ENCODE results near the gene GRM4. TPM values are rescaled to one million over a fixed set of nuclear protein-coding genes. Genes with fewer than 3 reads are reported as not detected.

Gene GRM4
- total RNA-seq, 2 donors from 2014 or later, result 0.07 TPM; not detected in 1

GRCh38 chr6:34059136-34059731 lies 86.7 kb downstream of the GRM4 start:
- H3K4me3 ChIP-seq, result no peak overlapping the region
- H3K9ac ChIP-seq (ENCODE audit: low read depth in 2 of 2, low read length in 2 of 2), result no peak overlapping the region
- H3K27me3 ChIP-seq, result no peaks in the 10 kb centered on the region
- no peaks in the 10 kb centered on the region for H3K4me1 ChIP-seq
- intact Hi-C loops (cut with DNase I), result loop anchor here (5.0 kb wide), 1 partner anchor 93 kb away; no protein-coding TSS in a partner anchor
- TF ChIP-seq CTCF (IDR thresholded peaks at IDR 0.05), result no peak
- no peak for DNase-seq
- H3K36me3 ChIP-seq, result no peaks in the 10 kb centered on the region
- no peaks in the 10 kb centered on the region for H3K9me3 ChIP-seq
- no peak overlapping the region for H3K27ac ChIP-seq

GRCh38 chr6:34057790-34058189 lies 88.1 kb downstream of the GRM4 start:
- DNase-seq, result no peak
- no peaks in the 10 kb centered on the region for H3K27me3 ChIP-seq
- no peak for TF ChIP-seq CTCF (IDR thresholded peaks at IDR 0.05)
- intact Hi-C loops (cut with DNase I), result loop anchor here (5.0 kb wide), 1 partner anchor 95 kb away; no protein-coding TSS in a partner anchor
- H3K9ac ChIP-seq (ENCODE audit: low read depth in 2 of 2, low read length in 2 of 2), result no peak overlapping the region
- no peak overlapping the region for H3K4me3 ChIP-seq
- no peaks in the 10 kb centered on the region for H3K36me3 ChIP-seq
- H3K27ac ChIP-seq, result no peak overlapping the region
- H3K4me1 ChIP-seq, result no peaks in the 10 kb centered on the region
- H3K9me3 ChIP-seq, result no peaks in the 10 kb centered on the region

GRCh38 chr6:34057191-34057590 lies 88.7 kb downstream of the GRM4 start:
- no peak for TF ChIP-seq CTCF (IDR thresholded peaks at IDR 0.05)
- H3K4me1 ChIP-seq, result no peaks in the 10 kb centered on the region
- no peak overlapping the region for H3K4me3 ChIP-seq
- H3K9ac ChIP-seq (ENCODE audit: low read depth in 2 of 2, low read length in 2 of 2), result no peak overlapping the region
- no peaks in the 10 kb centered on the region for H3K27me3 ChIP-seq
- no peak overlapping the region for H3K27ac ChIP-seq
- H3K36me3 ChIP-seq, result no peaks in the 10 kb centered on the region
- H3K9me3 ChIP-seq, result no peaks in the 10 kb centered on the region
- intact Hi-C loops (cut with DNase I), result loop anchor here (5.0 kb wide), 1 partner anchor 95 kb away; no protein-coding TSS in a partner anchor
- DNase-seq, result no peak

GRCh38 chr6:34056305-34057108 lies 89.4 kb downstream of the GRM4 start:
- H3K27me3 ChIP-seq, result no peaks in the 10 kb centered on the region
- no peaks in the 10 kb centered on the region for H3K4me1 ChIP-seq
- no peak overlapping the region for H3K27ac ChIP-seq
- H3K4me3 ChIP-seq, result no peak overlapping the region
- peak overlapping the region in 1 of 2 donors; percentile 47 for H3K9ac ChIP-seq (ENCODE audit: low read depth in 2 of 2, low read length in 2 of 2)
- DNase-seq, result peak; percentile 87
- intact Hi-C loops (cut with DNase I), result loop anchor here (5.0 kb wide), 1 partner anchor 96 kb away; no protein-coding TSS in a partner anchor
- H3K9me3 ChIP-seq, result no peaks in the 10 kb centered on the region
- TF ChIP-seq CTCF (IDR thresholded peaks at IDR 0.05), result no peak
- H3K36me3 ChIP-seq, result no peaks in the 10 kb centered on the region

GRCh38 chr6:34055223-34055933 lies 90.5 kb downstream of the GRM4 start:
- peak; percentile 71 for TF ChIP-seq CTCF (IDR thresholded peaks at IDR 0.05)
- intact Hi-C loops (cut with DNase I), result loop anchor here (5.0 kb wide), 1 partner anchor 97 kb away; no protein-coding TSS in a partner anchor
- peak; percentile 54 for DNase-seq
- Histone ChIP-seq H3K4me1 (no peaks in the 10 kb centered on the region), H3K27ac (no peak overlapping the region), H3K36me3 (no peaks in the 10 kb centered on the region), H3K9me3 (no peaks in the 10 kb centered on the region), H3K27me3 (no peaks in the 10 kb centered on the region), H3K9ac (ENCODE audit: low read depth in 2 of 2, low read length in 2 of 2) (no peak overlapping the region), H3K4me3 (no peak overlapping the region)

All from colonic mucosa (tissue), 4 donors.